Astrocyte of the spinal cord (primary cell): Measurements from ENCODE around the gene RPS28.

ENCODE experiments used
- DNase-seq: peaks from one replicate; pipeline ENCODE4 v3.0.0; 2011; ENCODE audit warnings: low read depth, low spot score
- H3K4me3 ChIP-seq: 2 replicates; pipeline ENCODE4 v1.5.1; 2011; ENCODE audit warnings: low read depth, mild to moderate bottlenecking, low read length, moderate library complexity
- CTCF ChIP-seq: IDR thresholded peaks from 2 replicates; pipeline ENCODE4 v1.5.1; 2012; ENCODE audit warnings: low read depth, mild to moderate bottlenecking, low read length, inconsistent platforms
- in situ Hi-C: cut with HindIII; loops from 2 replicates; pipeline ENCODE4 v1.10.0; 2017; ENCODE audit warnings: low sequenced_read_pairs

Gene RPS28

GRCh38 chr19:8361921-8362793, 40.9 kb downstream of the RPS28 start:
- TF ChIP-seq CTCF, result no peak
- in situ Hi-C loops, result no loop called here
- peak; percentile 96 for DNase-seq
- H3K4me3 ChIP-seq, result no peak overlapping the region

- H3K4me3 ChIP-seq, result peak within 1 kb of the TSS; percentile 53
- TF ChIP-seq CTCF, result peak; percentile 34
- peak; percentile 74 for DNase-seq
- in situ Hi-C loops, result no loop called here
Observed at GRCh38 chr19:8363803-8364771, 42.8 kb downstream of the RPS28 start, which contains the start of gene ANGPTL4. Gene ANGPTL4 (plus strand): TSS chr19:8364155. CDS start chr19:8364322, 167 bp downstream.

- no peak for DNase-seq
- no peak overlapping the region for H3K4me3 ChIP-seq
- in situ Hi-C loops, result no loop called here
- no peak for TF ChIP-seq CTCF
Observed at GRCh38 chr19:8366121-8366581, 44.9 kb downstream of the RPS28 start.

GRCh38 chr19:8366961-8367326, 45.6 kb downstream of the RPS28 start:
- H3K4me3 ChIP-seq, result no peak overlapping the region
- TF ChIP-seq CTCF, result no peak
- DNase-seq, result no peak
- in situ Hi-C loops, result no loop called here

GRCh38 chr19:8367327-8368001, 46.2 kb downstream of the RPS28 start:
- peak; percentile 96 for DNase-seq
- no peak overlapping the region for H3K4me3 ChIP-seq
- no peak for TF ChIP-seq CTCF
- in situ Hi-C loops, result no loop called here
